Measurements from ENCODE around the gene MRE11.

Gene MRE11

GRCh38 chr11:94493281-94494125, at the start of gene MRE11, which contains the start of gene ANKRD49:
MRE11 (minus strand) TSS chr11:94493844; CDS start chr11:94492801, 1,043 bp downstream.
ANKRD49 (plus strand) TSS chr11:94493984; CDS start chr11:94496694, 2,710 bp downstream.
- peak; percentile 92 for DNase-seq (ENCODE audit: extremely low spot score)
- ChIA-PET POLR2A (interaction anchor here (0.5 to 0.6 kb wide), 2 partner anchors 844 to 1296 kb away, joined by 3 read pairs; partner anchors contain the start of gene FAM76B), CTCF (no interaction called here)
- no peak for TF ChIP-seq CTCF (IDR thresholded peaks at IDR 0.05; ENCODE audit: control extremely low read depth, extremely low read depth, low read depth, missing control alignments)

GRCh38 chr11:94539420-94539819, 45.8 kb upstream of the MRE11 start:
- TF ChIP-seq CTCF (IDR thresholded peaks at IDR 0.05; ENCODE audit: control extremely low read depth, extremely low read depth, low read depth, missing control alignments), result no peak
- CTCF ChIA-PET, result interaction anchor here (0.7 to 1.2 kb wide), 3 partner anchors 16 to 25 kb away, joined by 3 to 4 read pairs (median 3); no protein-coding TSS in a partner anchor
- POLR2A ChIA-PET, result no interaction called here
- DNase-seq (ENCODE audit: extremely low spot score), result no peak

- DNase-seq (ENCODE audit: extremely low spot score), result no peak
- ChIA-PET CTCF (interaction anchor here (1.4 kb wide), 1 partner anchor 17 kb away, joined by 5 read pairs; no protein-coding TSS in a partner anchor), POLR2A (no interaction called here)
- TF ChIP-seq CTCF (IDR thresholded peaks at IDR 0.05; ENCODE audit: control extremely low read depth, extremely low read depth, low read depth, missing control alignments), result no peak
Observed at GRCh38 chr11:94537031-94537600, 43.5 kb upstream of the MRE11 start.

GRCh38 chr11:94536386-94536785, 42.7 kb upstream of the MRE11 start:
- ChIA-PET CTCF (interaction anchor here (1.4 kb wide), 1 partner anchor 17 kb away, joined by 5 read pairs; no protein-coding TSS in a partner anchor), POLR2A (no interaction called here)
- no peak for TF ChIP-seq CTCF (IDR thresholded peaks at IDR 0.05; ENCODE audit: control extremely low read depth, extremely low read depth, low read depth, missing control alignments)
- no peak for DNase-seq (ENCODE audit: extremely low spot score)

GRCh38 chr11:94533696-94534630, 40.3 kb upstream of the MRE11 start:
- ChIA-PET POLR2A (no interaction called here), CTCF (interaction anchor here (1.0 to 1.2 kb wide), 2 partner anchors 17 to 62 kb away, joined by 3 to 5 read pairs; no protein-coding TSS in a partner anchor)
- no peak for TF ChIP-seq CTCF (IDR thresholded peaks at IDR 0.05; ENCODE audit: control extremely low read depth, extremely low read depth, low read depth, missing control alignments)
- no peak for DNase-seq (ENCODE audit: extremely low spot score)

GRCh38 chr11:94533206-94533605, 39.6 kb upstream of the MRE11 start:
- CTCF ChIA-PET, result interaction anchor here (1.0 to 1.2 kb wide), 2 partner anchors 17 to 63 kb away, joined by 3 to 5 read pairs; no protein-coding TSS in a partner anchor
- POLR2A ChIA-PET, result no interaction called here
- no peak for DNase-seq (ENCODE audit: extremely low spot score)
- TF ChIP-seq CTCF (IDR thresholded peaks at IDR 0.05; ENCODE audit: control extremely low read depth, extremely low read depth, low read depth, missing control alignments), result no peak

Measured in GM10248 (cell line).